Endothelial cell of hepatic sinusoid (primary cell): ENCODE results near the gene PIEZO1.

Experiments
- in situ Hi-C: cut with HindIII; loops from 2 replicates; pipeline ENCODE4 v1.10.0; 2017; ENCODE audit warnings: low sequenced_read_pairs

Gene PIEZO1

GRCh38 chr16:88725609-88726407 is 59.2 kb downstream of the PIEZO1 start:
- in situ Hi-C loops: no loop called here

DNA sequence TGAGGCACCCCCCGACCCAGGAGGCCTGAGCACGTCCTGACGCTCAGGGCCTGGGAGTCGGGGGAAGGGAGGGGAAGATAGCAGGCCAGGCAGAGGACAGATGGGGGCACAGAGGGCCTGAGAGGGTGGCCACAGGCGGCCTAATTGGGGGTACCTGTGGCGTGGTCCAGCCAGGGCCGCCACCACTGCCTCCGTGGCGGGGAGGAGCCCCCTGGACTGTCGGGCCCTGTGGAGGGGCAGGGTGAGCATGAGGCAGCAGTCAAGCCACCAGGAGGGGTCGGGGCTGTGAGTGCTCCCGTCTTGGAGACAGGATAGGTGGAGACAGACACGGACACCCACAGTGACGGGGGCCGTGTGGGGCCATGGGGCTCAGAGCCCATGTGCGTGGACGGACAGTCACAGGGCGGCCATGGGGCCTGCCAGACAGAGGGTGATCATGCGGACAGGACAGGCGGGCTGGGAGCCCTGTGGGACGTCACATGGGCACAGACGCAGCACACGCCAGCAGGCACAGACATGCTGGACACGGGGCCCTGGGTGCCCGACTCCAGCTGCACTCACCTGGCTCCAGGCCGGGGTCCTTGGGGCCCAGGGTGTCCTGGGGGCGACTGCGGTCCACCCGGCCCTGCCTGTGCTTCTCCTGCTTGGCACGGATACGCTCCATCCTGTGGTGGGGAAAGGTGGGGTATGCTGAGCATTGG is 60.0 kb downstream of the PIEZO1 start:
- in situ Hi-C loops: no loop called here

DNA sequence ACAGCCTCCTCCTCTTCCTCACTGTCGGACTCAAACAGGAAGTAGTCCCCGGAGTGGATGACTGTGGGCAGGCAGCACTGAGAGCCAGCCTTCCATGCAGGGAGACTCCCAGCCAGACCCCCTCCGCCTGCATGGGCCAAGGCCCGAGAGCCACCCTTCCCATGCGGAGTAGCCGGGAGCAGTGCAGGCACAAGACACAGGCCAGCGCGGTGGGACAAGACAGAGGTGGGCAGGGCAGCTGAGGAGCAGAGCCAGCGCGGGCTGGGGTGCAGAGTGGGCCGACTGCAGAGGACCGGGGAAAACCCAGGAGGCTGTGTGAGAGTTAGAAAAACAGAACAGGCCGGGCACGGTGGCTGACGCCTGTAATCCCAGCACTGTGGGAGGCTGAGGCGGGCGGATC is 61.1 kb downstream of the PIEZO1 start:
- in situ Hi-C loops: no loop called here

DNA sequence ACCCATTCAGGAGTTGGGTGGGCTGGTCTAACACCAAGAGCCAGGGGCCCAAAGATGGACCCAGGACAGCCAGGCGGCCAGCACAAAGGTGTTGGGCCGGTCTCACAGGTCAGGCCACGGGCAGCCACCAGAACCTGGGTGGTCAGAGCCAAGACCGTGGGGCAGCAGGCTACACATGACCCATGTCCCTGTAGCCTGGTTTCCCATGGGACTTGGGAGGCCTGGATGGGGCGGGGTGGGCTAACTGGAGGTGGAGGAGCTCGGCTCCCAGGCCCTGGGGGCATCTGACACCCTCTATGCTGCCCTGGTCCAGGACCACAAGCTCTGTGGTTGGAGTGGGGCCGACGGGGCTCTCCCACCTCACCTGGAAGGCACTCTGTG is 61.5 kb downstream of the PIEZO1 start:
- in situ Hi-C loops: no loop called here

DNA sequence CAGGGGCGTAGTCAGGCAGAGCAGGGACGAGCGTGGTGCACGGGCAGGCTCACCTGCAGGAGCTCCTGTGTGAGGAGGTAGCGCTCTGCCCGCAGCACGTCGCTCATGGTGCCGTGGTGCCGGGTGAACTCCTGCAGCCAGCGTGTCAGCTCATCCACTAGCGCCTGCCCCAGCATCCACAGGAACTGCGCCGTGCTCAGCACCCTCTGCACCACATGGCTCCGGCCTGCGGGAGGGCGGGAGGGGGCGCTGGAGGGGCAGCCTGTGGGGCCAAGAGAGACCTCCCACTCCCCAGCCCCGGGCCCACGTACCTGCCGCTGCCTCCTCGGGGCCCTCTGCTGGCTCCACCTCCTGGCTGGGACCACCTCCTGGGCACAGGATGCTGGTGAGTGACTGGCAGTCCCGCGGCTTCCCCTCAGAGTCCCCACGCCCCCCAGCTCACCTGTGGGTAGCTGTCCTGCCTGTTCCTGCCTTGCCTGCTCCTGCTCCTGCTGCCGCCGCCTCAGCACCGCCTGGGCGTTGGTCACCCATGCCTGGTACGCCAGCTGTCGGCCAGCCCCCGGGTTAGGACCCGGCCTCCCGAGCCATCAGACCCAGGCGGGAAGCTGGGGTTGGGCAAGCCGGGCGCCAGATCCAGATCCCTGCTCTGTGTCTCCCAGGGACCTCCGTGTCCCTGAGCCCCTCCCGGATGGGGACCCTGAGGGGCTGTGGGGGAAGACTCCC is 62.1 kb downstream of the PIEZO1 start:
- in situ Hi-C loops: no loop called here

DNA sequence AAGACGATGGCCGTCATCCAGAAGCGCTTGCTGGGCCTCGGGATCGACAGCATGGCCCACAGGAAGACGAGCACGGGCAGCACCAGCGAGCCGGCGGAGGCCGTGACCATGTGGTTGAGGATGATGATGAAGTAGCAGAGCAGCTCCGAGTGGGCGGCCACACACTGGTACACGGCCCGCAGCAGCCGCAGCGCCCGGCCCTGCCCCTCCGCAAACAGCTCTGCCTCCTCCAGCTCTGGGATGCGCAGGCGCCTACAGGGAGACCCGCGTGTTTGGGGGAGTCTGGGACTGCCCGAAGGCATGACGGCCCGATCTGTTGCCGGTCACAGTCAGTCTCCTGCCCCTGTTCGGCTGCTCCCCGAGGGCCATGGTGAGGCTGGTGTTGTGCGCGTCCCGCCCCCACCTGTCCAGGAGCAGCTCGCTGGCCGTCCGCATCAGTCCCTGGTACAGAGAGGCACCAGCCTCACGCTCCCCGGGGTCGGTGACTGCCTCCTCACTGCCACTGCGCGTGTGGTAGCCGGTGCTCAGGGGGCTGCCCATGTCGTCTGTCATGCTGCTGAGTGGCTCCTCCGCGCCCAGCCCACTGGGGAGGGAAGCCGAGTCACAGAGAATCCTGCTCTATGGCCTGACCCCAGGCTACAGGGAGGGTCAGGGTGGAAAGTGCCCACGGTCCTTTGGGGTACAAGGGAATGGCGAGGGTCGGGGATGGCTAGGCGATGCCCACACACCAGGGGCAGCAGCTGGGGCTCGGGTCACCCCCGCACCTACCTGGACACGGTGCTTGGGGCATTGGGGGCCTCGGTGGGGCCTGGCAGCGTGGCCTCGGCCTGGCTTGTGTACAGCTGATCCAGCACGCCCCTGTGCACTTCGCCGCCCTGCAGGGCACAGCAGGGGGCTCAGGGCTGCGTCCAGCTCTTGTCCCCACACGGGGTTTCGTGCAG is 62.9 kb downstream of the PIEZO1 start:
- in situ Hi-C loops: no loop called here

DNA sequence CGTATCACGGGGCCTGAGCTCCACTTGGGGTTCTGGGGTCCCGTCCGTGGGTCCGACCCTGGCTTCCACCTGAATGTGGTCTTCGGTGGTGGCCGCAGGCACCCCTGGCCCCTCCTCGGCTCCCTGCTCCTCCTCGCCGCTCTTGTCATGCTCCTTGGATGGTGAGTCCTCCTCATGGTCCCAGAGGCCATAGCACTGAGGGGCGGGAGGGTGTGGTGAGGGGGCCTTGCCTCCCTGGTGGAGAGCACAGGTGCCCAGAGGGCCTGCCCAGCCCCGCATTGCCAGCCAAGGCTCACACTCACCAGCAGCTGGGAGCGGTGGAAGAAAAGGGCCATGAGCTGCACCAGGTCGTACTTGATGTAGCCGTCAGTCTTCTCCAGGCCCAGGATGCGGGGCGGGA is 63.8 kb downstream of the PIEZO1 start:
- in situ Hi-C loops: no loop called here

DNA sequence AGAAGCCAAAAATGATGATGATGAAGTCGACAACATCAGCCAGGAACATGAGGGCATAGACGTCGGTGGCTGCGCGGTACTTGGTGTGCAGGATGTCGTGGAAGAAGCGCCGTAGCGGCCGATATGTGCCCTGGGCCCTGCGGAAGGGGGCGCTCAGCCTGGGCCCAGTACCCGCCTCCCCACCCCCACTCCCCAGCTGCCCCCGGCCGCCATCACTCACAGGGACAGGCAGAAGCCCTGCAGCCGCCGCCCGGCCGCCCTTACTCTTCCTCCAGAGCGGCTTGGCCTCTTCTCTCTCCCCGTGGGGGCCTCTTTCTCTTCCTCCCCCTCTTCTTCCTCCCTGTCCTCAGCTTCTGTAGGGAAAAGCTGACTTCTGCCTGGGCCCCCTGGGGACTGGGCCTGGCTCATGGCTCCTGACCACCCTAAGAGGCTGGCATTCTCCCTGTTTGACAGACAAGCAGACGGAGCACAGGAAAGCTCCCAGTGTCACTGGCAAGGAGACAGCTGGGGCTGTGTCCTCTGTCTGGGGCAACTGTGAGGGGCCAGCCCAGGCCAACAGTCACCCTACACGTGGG is 64.5 kb downstream of the PIEZO1 start:
- in situ Hi-C loops: no loop called here

- in situ Hi-C loops: no loop called here
Observed at GRCh38 chr16:88719933-88720296, 65.1 kb downstream of the PIEZO1 start.

DNA sequence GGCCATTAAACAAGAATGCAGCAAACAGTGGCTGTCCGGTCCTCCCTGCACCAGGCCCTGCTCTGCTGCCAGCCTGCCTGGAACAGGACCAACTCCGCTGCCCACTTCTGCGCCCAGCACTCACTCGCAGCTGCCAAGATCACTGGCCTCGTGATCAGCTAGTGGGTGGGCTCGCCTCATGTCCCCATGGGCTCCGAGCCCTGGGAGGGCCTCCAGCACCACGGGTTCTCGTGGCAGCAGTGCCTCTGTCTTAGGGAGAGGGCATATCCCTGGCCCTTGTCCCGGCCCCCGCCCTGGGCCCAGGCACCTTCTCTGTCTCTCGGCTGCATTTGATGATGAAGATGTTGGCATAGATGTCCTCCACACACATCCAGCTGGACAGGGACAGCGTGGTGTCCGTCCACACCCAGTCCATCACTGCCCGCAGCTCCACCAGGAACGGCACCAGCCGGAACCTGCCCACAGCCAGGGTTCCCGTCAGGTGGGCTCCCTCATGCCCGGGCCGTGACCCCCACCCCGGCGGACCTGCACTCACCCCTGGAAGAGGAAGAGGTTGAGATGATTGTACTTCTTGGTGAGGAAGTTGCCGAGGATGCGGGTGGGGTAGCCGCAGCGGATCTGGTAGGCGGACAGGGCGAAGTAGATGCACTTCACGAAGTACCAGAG is 65.6 kb downstream of the PIEZO1 start:
- in situ Hi-C loops: no loop called here

- in situ Hi-C loops: no loop called here
Observed at GRCh38 chr16:88718178-88718577, 66.8 kb downstream of the PIEZO1 start.

- in situ Hi-C loops: no loop called here
Observed at GRCh38 chr16:88716601-88717001, 68.4 kb downstream of the PIEZO1 start.

DNA sequence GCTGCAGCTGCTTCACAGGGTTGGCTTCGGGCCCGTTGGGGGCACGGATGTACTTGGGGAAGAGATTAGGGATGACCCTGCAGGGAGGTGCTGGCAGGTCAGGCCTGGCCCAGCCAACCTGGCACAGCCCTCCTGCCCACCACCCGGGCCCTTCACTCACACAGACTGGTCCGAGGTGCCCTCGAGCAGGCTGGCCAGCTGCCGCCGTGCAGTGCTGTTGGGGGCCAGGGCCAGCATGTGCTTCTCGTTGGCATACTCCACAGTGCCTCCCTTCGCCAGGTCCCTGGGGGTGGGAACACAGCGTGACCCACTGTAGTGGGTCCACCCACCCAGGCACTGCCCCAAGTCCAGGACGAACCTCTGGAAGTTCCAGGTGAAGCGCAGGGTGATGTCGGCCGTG is 68.8 kb downstream of the PIEZO1 start:
- in situ Hi-C loops: no loop called here

- in situ Hi-C loops: no loop called here
Observed at GRCh38 chr16:88715312-88716190, 69.5 kb downstream of the PIEZO1 start.

DNA sequence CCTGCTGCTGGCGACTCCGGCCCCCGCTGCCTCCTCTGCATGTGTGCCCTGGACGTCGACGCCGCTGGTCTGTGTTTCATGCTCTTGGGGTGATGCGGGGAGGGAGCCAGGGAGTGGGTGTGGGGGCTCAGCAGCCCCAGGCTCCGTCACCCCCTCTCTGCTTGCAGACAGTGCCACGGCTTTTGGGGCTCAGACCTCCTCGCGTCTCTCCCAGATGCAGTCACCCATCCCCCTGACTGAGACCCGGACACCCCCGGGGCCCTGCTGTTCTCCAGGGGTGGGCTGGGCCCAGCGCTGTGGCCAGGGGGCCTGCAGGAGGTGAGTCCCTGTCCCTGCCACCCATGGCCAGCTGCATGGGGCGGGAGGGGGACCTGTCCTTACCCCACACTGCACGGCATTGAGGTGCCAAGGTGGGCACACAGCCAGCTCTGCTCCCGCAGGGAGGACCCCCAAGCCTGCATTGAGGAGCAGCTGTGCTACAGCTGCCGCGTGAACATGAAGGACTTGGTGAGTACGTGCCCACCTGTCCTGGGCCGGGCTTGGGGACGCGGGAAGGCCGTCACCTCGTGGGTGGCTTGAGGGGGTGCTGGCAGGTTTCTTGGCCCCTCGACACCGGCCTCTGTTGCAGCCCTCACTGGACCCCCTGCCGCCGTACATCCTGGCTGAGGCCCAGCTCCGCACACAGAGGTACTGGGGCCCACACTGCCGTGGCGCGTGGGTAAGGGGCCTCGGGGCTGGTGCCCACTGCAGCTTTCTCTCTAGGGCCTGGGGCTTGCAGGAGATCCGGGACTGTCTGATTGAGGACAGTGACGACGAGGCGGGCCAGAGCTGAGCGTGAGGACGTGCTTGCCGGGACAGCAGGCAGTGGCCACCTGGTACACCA is 70.4 kb downstream of the PIEZO1 start:
- in situ Hi-C loops: no loop called here

DNA sequence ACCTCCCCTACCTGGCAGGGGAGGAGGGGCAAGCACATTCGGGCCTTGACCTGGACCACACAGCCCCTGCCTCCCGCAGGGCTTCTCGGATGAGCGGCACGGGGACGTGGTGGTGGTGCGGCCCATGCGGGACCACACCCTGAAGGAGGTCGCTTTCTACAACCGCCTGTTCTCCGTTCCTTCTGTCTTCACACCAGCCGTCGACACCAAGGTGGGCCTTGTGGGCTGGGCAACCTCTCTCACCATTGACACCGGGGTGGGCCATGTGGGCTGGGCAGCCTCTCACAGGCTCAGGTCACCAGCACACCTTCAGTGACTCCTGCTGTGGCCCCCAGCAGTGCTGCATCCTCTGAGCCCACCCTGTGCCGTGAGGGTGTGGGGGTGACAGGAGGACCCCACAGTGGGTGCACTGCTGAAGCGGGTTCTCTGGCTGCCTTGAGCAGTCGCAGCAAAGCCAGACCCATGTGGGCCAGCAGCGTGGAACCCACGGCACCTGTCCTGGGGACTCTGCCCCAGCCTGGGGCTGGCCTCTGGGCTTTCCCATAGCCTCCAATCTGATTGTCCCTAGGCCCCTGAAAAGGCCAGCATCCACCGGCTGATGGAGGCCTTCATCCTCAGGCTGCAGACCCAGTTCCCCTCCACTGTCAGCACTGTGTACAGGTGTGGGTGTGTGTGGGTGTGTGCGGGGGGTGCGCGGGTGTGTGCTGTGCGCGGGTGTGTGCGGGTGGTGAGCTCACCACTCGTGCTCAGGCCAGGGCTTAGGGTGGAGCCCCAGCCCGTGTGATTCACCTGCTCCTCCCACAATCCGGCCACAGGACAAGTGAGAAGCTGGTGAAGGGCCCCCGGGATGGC is 71.2 kb downstream of the PIEZO1 start:
- in situ Hi-C loops: no loop called here

- in situ Hi-C loops: no loop called here
Observed at GRCh38 chr16:88713054-88713453, 72.0 kb downstream of the PIEZO1 start.
